NT2/D1 (cell line): ENCODE measurements around the gene ZDHHC22.

Source experiments
- SUZ12 ChIP-seq: IDR thresholded peaks from 2 replicates; pipeline ENCODE4 v1.6.1; 2011; ENCODE audit not compliant: insufficient read length, insufficient read depth; ENCODE audit errors: extremely low read depth
- YY1 ChIP-seq: IDR thresholded peaks from 2 replicates; pipeline ENCODE4 v1.6.1; 2011; ENCODE audit not compliant: insufficient read length, insufficient read depth
- ZNF274 ChIP-seq: IDR thresholded peaks from 2 replicates; pipeline ENCODE4 v1.6.1; 2011; ENCODE audit warnings: mild to moderate bottlenecking, low read depth, low read length

DNA sequence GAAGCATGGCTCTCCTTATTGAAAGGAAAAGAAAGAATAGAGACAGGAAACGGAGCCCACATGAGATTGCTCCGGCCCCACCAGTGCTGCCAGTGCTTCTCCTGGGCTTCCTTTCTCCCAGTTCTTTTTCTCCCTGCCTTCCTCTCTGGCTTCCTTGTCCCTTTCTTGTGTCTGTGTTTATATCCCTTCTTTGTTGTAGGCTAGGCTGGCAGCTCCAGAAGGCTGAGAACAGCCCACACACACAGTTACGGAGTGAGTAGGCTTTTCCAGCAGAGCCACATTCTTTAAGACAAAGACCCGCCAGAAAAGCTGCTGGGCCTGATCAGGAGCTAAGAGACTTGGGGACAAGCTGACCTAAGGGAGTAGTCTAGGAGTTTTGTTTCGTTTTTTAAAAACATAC lies 30.6 kb downstream of the ZDHHC22 start:
- no peak for TF ChIP-seq YY1
- TF ChIP-seq SUZ12 = no peak
- TF ChIP-seq ZNF274 = no peak
